IMR-90 (cell line): ENCODE data around the gene ATP5F1D. TPM values are rescaled to one million over a fixed set of nuclear protein-coding genes. Genes with fewer than 3 reads are reported as not detected.
A peak's percentile ranks its signal among the peaks of the same experiment; 100 is the strongest.

ENCODE experiments used
- ATAC-seq: fragments of 200-7000 bp; cut with Tn5 transposase; 2 replicates; pipeline ENCODE4 v1.9.1; 2020; ENCODE audit warnings: low read depth, mild to moderate bottlenecking, moderate library complexity
- BruUV-seq: library from RNA; stranded (reverse); fragments of 400-500 nt; replicated peaks from 2 replicates; lab custom pipeline; 2021; lab: Mats Ljungman, UMichigan
- CTCF ChIA-PET: fragments of 300-600 bp; formaldehyde crosslinking; extraction: SDS; loops from one replicate; lab custom pipeline; 2021; ENCODE audit warnings: antibody characterized with exemption; lab: Yijun Ruan, JAX
- POLR2A ChIA-PET: fragments of 300-600 bp; sonication (Branson Sonifier 250); formaldehyde crosslinking; loops from one replicate; lab custom pipeline; 2022; ENCODE audit warnings: antibody characterized with exemption; ENCODE audit not compliant: unreplicated experiment; lab: Charles Lee
- DNase-seq: peaks from one replicate; pipeline ENCODE4 v3.0.0; 2013
- H2AFZ ChIP-seq: replicated peaks from 2 replicates; pipeline ENCODE3; 2013; ENCODE audit warnings: low read length, mild to moderate bottlenecking; ENCODE audit not compliant: poor library complexity
- H2AK5ac ChIP-seq: 2 replicates; pipeline ENCODE4 v1.6.1; 2013; ENCODE audit warnings: low read depth, low read length, inconsistent platforms
- H2AK9ac ChIP-seq: replicated peaks from 2 replicates; pipeline ENCODE3; 2013; ENCODE audit warnings: mild to moderate bottlenecking, low read depth, low read length, moderate library complexity; ENCODE audit not compliant: poor library complexity
- H2BK120ac ChIP-seq: 2 replicates; pipeline ENCODE4 v1.6.1; 2013; ENCODE audit warnings: low read depth, low read length, inconsistent platforms
- H2BK15ac ChIP-seq: 3 replicates; pipeline ENCODE4 v1.6.1; 2013; ENCODE audit warnings: low read depth, low read length, inconsistent platforms
- H2BK20ac ChIP-seq: 2 replicates; pipeline ENCODE4 v1.6.1; 2013; ENCODE audit warnings: low read depth, mild to moderate bottlenecking, inconsistent platforms, low read length, moderate library complexity
- H2BK5ac ChIP-seq: 2 replicates; pipeline ENCODE4 v1.6.1; 2013; ENCODE audit warnings: mild to moderate bottlenecking, low read depth, low read length, inconsistent platforms; ENCODE audit not compliant: poor library complexity, severe bottlenecking
- H3K14ac ChIP-seq: replicated peaks from 2 replicates; pipeline ENCODE4 v1.6.1; 2013; ENCODE audit warnings: low read depth, low read length, inconsistent platforms
- H3K18ac ChIP-seq: 2 replicates; pipeline ENCODE4 v1.6.1; 2013; ENCODE audit warnings: low read depth, low read length, control low read depth
- H3K23ac ChIP-seq: 2 replicates; pipeline ENCODE4 v1.6.1; 2013; ENCODE audit warnings: low read depth, low read length, inconsistent platforms
- H3K27ac ChIP-seq: 2 replicates; pipeline ENCODE4 v1.5.1; 2013; ENCODE audit warnings: mild to moderate bottlenecking, control low read depth, low read length; ENCODE audit not compliant: insufficient read depth
- H3K27me3 ChIP-seq: 2 replicates; pipeline ENCODE4 v1.6.1; 2013; ENCODE audit warnings: low read length; ENCODE audit not compliant: control insufficient read depth, insufficient read depth
- H3K36me3 ChIP-seq: 2 replicates; pipeline ENCODE4 v1.6.1; 2013; ENCODE audit warnings: low read length, mixed read lengths; ENCODE audit not compliant: control insufficient read depth, insufficient read depth
- H3K4ac ChIP-seq: 2 replicates; pipeline ENCODE4 v1.6.1; 2013; ENCODE audit warnings: low read depth, low read length, inconsistent platforms
- H3K4me1 ChIP-seq: 2 replicates; pipeline ENCODE4 v1.6.1; 2013; ENCODE audit warnings: low read length, mixed read lengths; ENCODE audit not compliant: control insufficient read depth, insufficient read depth
- H3K4me2 ChIP-seq: 2 replicates; pipeline ENCODE4 v1.6.1; 2013; ENCODE audit warnings: low read depth, mild to moderate bottlenecking, control low read depth, low read length, moderate library complexity
- H3K4me3 ChIP-seq: 2 replicates; pipeline ENCODE4 v1.5.1; 2013; ENCODE audit warnings: low read depth, mild to moderate bottlenecking, control low read depth, low read length, moderate library complexity; ENCODE audit not compliant: insufficient read depth
- H3K56ac ChIP-seq: 2 replicates; pipeline ENCODE4 v1.6.1; 2013; ENCODE audit warnings: low read length, inconsistent platforms; ENCODE audit not compliant: insufficient read depth; ENCODE audit errors: extremely low read depth
- H3K79me1 ChIP-seq, 2 experiments: 2 replicates each; pipeline ENCODE4 v1.6.1; 2013; ENCODE audit warnings: low read length in 2 of 2, inconsistent platforms in 1 of 2, low read depth in 1 of 2
- H3K9ac ChIP-seq: 2 replicates; pipeline ENCODE4 v1.6.1; 2013; ENCODE audit warnings: low read depth, low read length, control low read depth
- H3K9me1 ChIP-seq: 2 replicates; pipeline ENCODE4 v1.6.1; 2013; ENCODE audit warnings: low read length, inconsistent platforms; ENCODE audit not compliant: insufficient read depth
- H3K9me3 ChIP-seq: 2 replicates; pipeline ENCODE4 v1.6.1; 2013; ENCODE audit warnings: low read length; ENCODE audit not compliant: control insufficient read depth, insufficient read depth
- H4K20me1 ChIP-seq: 2 replicates; pipeline ENCODE4 v1.6.1; 2013; ENCODE audit warnings: low read length, inconsistent platforms; ENCODE audit not compliant: insufficient read depth
- H4K5ac ChIP-seq: 2 replicates; pipeline ENCODE4 v1.6.1; 2013; ENCODE audit warnings: mild to moderate bottlenecking, low read depth, low read length, control low read depth
- H4K8ac ChIP-seq, 2 experiments: 2 replicates each; pipeline ENCODE4 v1.6.1; 2013; ENCODE audit warnings: low read depth in 2 of 2, low read length in 2 of 2, control low read depth in 1 of 2, inconsistent platforms in 1 of 2
- H4K91ac ChIP-seq: 2 replicates; pipeline ENCODE4 v1.6.1; 2013; ENCODE audit warnings: low read depth, low read length, inconsistent platforms; ENCODE audit not compliant: insufficient read depth
- POLR2A ChIP-seq: IDR thresholded peaks from 2 replicates; pipeline ENCODE4 v1.6.1; 2012; ENCODE audit warnings: mild to moderate bottlenecking, low read depth, low read length
- RCOR1 ChIP-seq: IDR thresholded peaks from 2 replicates; pipeline ENCODE4 v1.6.1; 2012; ENCODE audit warnings: mild to moderate bottlenecking, low read length, improper control_type of control experiment; ENCODE audit not compliant: insufficient replicate concordance
- WGBS, 2 experiments: methylation state at CpG; one replicate each; pipeline versions ENCODE4 v1.1.5 to v1.1.7; 2013; ENCODE audit warnings: missing lambda C conversion rate in 2 of 2; ENCODE audit not compliant: insufficient read length in 1 of 2; ENCODE audit errors: extremely low coverage in 2 of 2; 5-methylcytosine and 5-hydroxymethylcytosine counted together
- dilution Hi-C: fragments of 300-500 bp; cut with HindIII; formaldehyde crosslinking; loops from one replicate; pipeline ENCODE4 v1.14.3; 2018; ENCODE audit warnings: low sequenced_read_pairs; ENCODE audit not compliant: unreplicated experiment
- in situ Hi-C: fragments of 300-500 bp; cut with MboI; formaldehyde crosslinking; loops from 3 replicates; pipeline ENCODE4 v1.14.3; 2019; ENCODE audit warnings: low sequenced_read_pairs, inconsistent platforms, mixed read lengths
- intact Hi-C: fragments of 100-400 bp; cut with micrococcal nuclease; formaldehyde crosslinking; loops from 2 replicates; pipeline ENCODE4 v1.10.0; 2022
- polyA plus RNA-seq, 3 experiments: library from polyadenylated mRNA; depleted of rRNA; stranded (reverse); fragments of >200 nt; gene quantifications; 2 replicates each; pipeline ENCODE4 v1.2.3, GENCODE V29; 2012; ENCODE audit warnings: low replicate concordance in 1 of 3
- total RNA-seq: library from RNA; depleted of rRNA; stranded (reverse); fragments of >200 nt; gene quantifications from 2 replicates; pipeline ENCODE4 v1.2.3, GENCODE V29; 2012
- TF ChIP-seq, protein P1 (sequence below): conservative IDR thresholded peaks from 2 replicates; pipeline ENCODE4 v1.5.1; 2012; ENCODE audit warnings: mild to moderate bottlenecking, low read depth, low read length, improper control_type of control experiment

ATP5F1D gene
- total and polyA plus RNA-seq, 2 of the 4 experiments (the other 2 are of a cell fraction), result 7.3 to 140 TPM

DNA sequence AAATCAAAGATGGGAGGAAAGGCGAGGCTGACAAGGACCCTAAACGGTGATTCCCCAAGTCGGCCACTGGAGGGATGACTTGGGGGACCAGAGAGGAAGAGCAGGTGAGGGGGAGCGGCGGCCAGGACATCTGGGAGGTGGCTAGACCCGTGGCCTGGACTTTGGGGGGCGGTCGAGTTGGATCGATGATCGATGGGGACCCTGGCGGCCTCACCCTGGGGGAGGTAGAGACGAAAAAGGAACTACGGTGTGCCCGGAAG, 19.9 kb downstream of the ATP5F1D start:
- Histone ChIP-seq H4K5ac (peak overlapping the region; percentile 73), H3K14ac (peak overlapping the region; percentile 82), H3K23ac (peak overlapping the region; percentile 98), H3K56ac (peak overlapping the region; percentile 85), H3K4me2 (peak overlapping the region; percentile 88), H3K9ac (peak overlapping the region; percentile 80), H3K4me1 (peaks cover 47% of the 10 kb centered on the region), H2BK5ac (peak overlapping the region; percentile 92), H2BK120ac (peak overlapping the region; percentile 93), H4K8ac (peak overlapping the region; percentile 76 to 91), H2BK20ac (peak overlapping the region; percentile 93), H3K9me3 (no peaks in the 10 kb centered on the region), H3K27ac (peak overlapping the region; percentile 93), H3K4ac (peak overlapping the region; percentile 97), H3K27me3 (no peaks in the 10 kb centered on the region), H2AK9ac (peak overlapping the region; percentile 99), H3K36me3 (peaks cover 24% of the 10 kb centered on the region), H3K18ac (peak overlapping the region; percentile 49), H4K20me1 (peaks cover 44% of the 10 kb centered on the region), H3K79me1 (peaks cover 0 to 63% of the 10 kb centered on the region in 2 experiments; a peak in 2 of 4 replicates), H4K91ac (peak overlapping the region; percentile 96), H2AFZ (peak overlapping the region; percentile 85), H3K4me3 (peak overlapping the region; percentile 51), H2BK15ac (peak overlapping the region; percentile 69; the same call in 2 of the 3 replicates), H3K9me1 (peaks cover 11% of the 10 kb centered on the region), H2AK5ac (peak overlapping the region; percentile 97)
- CTCF ChIA-PET, result no interaction called here
- no peak for ATAC-seq
- in situ Hi-C loops, result no loop called here
- TF ChIP-seq RCOR1 (no peak), POLR2A (0 out of 2 replicates have a peak, but pooled peaks have one; percentile 19)
- TF ChIP-seq, protein P1, sequence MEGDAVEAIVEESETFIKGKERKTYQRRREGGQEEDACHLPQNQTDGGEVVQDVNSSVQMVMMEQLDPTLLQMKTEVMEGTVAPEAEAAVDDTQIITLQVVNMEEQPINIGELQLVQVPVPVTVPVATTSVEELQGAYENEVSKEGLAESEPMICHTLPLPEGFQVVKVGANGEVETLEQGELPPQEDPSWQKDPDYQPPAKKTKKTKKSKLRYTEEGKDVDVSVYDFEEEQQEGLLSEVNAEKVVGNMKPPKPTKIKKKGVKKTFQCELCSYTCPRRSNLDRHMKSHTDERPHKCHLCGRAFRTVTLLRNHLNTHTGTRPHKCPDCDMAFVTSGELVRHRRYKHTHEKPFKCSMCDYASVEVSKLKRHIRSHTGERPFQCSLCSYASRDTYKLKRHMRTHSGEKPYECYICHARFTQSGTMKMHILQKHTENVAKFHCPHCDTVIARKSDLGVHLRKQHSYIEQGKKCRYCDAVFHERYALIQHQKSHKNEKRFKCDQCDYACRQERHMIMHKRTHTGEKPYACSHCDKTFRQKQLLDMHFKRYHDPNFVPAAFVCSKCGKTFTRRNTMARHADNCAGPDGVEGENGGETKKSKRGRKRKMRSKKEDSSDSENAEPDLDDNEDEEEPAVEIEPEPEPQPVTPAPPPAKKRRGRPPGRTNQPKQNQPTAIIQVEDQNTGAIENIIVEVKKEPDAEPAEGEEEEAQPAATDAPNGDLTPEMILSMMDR, result peak; percentile 22; the same call in 1 of the 2 replicates
- BruUV-seq, result no TSS peak
- intact Hi-C loops, result no loop called here
- DNase-seq, result no peak
- POLR2A ChIA-PET, result no interaction called here
- dilution Hi-C loops, result no loop called here
- 13% methylated on average over 5 of the region's 14 CpGs; no CpG with 5 or more reads in 1 of the 2 experiments for WGBS, 2 experiments
